Fibroblast of lung (primary cell): Measurements from ENCODE around the gene CADPS. TPM values are rescaled to one million over a fixed set of nuclear protein-coding genes. Genes with fewer than 3 reads are reported as not detected.

Experiments used
- DNase-seq, 2 donors: peaks; one replicate each; pipeline versions ENCODE4 v3.0.0 to v3.0.0-alpha.2; 2010; ENCODE audit warnings: low read depth in 2 of 2
- H2AFZ ChIP-seq: 2 replicates; pipeline ENCODE4 v1.5.1; 2012; ENCODE audit warnings: low read length, control low read depth, inconsistent platforms
- H3K27ac ChIP-seq: 2 replicates; pipeline ENCODE4 v1.5.1; 2011; ENCODE audit warnings: low read length, control low read depth; ENCODE audit not compliant: insufficient read depth
- H3K27me3 ChIP-seq: 2 replicates; pipeline ENCODE4 v1.5.1; 2011; ENCODE audit warnings: mild to moderate bottlenecking, low read length; ENCODE audit not compliant: control insufficient read depth, insufficient read depth
- H3K36me3 ChIP-seq: 2 replicates; pipeline ENCODE4 v1.5.1; 2011; ENCODE audit warnings: low read length; ENCODE audit not compliant: control insufficient read depth, insufficient read depth
- H3K4me1 ChIP-seq: 2 replicates; pipeline ENCODE4 v1.5.1; 2011; ENCODE audit warnings: low read length; ENCODE audit not compliant: control insufficient read depth, insufficient read depth; ENCODE audit errors: extremely low read depth
- H3K4me2 ChIP-seq: 2 replicates; pipeline ENCODE4 v1.5.1; 2011; ENCODE audit warnings: low read length, control low read depth; ENCODE audit not compliant: insufficient read depth; ENCODE audit errors: extremely low read depth
- H3K4me3 ChIP-seq, 4 experiments: fragments of 200-600 bp in 1 of 4; sonication (generic) in 1 of 4; replicated peaks in 1 of 4; 2 replicates each; pipeline ENCODE4 v1.5.1; 2011 to 2016; ENCODE audit warnings: low read length in 4 of 4, low read depth in 3 of 4, mild to moderate bottlenecking in 3 of 4, control low read depth in 2 of 4, inconsistent platforms in 1 of 4, mixed read lengths in 1 of 4; ENCODE audit not compliant: insufficient read depth in 1 of 4; ENCODE audit errors: control extremely low read depth in 1 of 4
- H3K79me2 ChIP-seq: 2 replicates; pipeline ENCODE4 v1.5.1; 2012; ENCODE audit warnings: mild to moderate bottlenecking, low read length, inconsistent platforms; ENCODE audit not compliant: control insufficient read depth, insufficient read depth
- H3K9ac ChIP-seq: 2 replicates; pipeline ENCODE4 v1.5.1; 2011; ENCODE audit warnings: mild to moderate bottlenecking, low read length, control low read depth; ENCODE audit not compliant: insufficient read depth
- H3K9me3 ChIP-seq: 2 replicates; pipeline ENCODE4 v1.5.1; 2012; ENCODE audit warnings: low read depth, low read length; ENCODE audit not compliant: control insufficient read depth, insufficient read depth
- H4K20me1 ChIP-seq: 2 replicates; pipeline ENCODE4 v1.5.1; 2011; ENCODE audit warnings: low read length; ENCODE audit not compliant: control insufficient read depth, insufficient read depth; ENCODE audit errors: extremely low read depth
- CTCF ChIP-seq, 2 donors: IDR thresholded peaks in 1 of 2; conservative IDR thresholded peaks in 1 of 2; 1 replicate in 1 of 2; 2 replicates in 1 of 2; pipeline ENCODE4 v1.5.1; 2011 to 2012; ENCODE audit warnings: low read length in 2 of 2, control low read depth in 1 of 2, inconsistent platforms in 1 of 2, low read depth in 1 of 2, mild to moderate bottlenecking in 1 of 2
- EZH2 ChIP-seq: IDR thresholded peaks from 2 replicates; pipeline ENCODE4 v1.5.1; 2012; ENCODE audit warnings: low read length, control low read depth, mild to moderate bottlenecking; ENCODE audit errors: missing control alignments
- polyA minus RNA-seq: library from RNA; depleted of rRNA, polyadenylated mRNA; stranded (reverse); fragments of >200 nt; gene quantifications from 2 replicates; pipeline ENCODE4 v1.2.3, GENCODE V29; 2011; ENCODE audit warnings: low replicate concordance
- polyA plus RNA-seq, 2 donors: library from polyadenylated mRNA; depleted of rRNA in 1 of 2; stranded (reverse) in 1 of 2; unstranded in 1 of 2; fragments of >200 nt; gene quantifications; 2 replicates each; pipeline ENCODE4 v1.2.1, GENCODE V29; 2011 to 2012; ENCODE audit warnings: missing spikeins in 1 of 2
- total RNA-seq: library from RNA; depleted of rRNA; stranded (reverse); fragments of >200 nt; gene quantifications from 2 replicates; pipeline ENCODE4 v1.2.1, GENCODE V29; 2014

CADPS gene
- total RNA-seq (33.1 and 63.1 TPM in 2 replicates), polyA plus RNA-seq (2.3 and 21.7 TPM in 2 replicates), polyA minus RNA-seq (10.9 and 19.8 TPM in 2 replicates)
- 1.5 and 10.1 TPM in 2 replicates for polyA plus RNA-seq (2012)

DNA sequence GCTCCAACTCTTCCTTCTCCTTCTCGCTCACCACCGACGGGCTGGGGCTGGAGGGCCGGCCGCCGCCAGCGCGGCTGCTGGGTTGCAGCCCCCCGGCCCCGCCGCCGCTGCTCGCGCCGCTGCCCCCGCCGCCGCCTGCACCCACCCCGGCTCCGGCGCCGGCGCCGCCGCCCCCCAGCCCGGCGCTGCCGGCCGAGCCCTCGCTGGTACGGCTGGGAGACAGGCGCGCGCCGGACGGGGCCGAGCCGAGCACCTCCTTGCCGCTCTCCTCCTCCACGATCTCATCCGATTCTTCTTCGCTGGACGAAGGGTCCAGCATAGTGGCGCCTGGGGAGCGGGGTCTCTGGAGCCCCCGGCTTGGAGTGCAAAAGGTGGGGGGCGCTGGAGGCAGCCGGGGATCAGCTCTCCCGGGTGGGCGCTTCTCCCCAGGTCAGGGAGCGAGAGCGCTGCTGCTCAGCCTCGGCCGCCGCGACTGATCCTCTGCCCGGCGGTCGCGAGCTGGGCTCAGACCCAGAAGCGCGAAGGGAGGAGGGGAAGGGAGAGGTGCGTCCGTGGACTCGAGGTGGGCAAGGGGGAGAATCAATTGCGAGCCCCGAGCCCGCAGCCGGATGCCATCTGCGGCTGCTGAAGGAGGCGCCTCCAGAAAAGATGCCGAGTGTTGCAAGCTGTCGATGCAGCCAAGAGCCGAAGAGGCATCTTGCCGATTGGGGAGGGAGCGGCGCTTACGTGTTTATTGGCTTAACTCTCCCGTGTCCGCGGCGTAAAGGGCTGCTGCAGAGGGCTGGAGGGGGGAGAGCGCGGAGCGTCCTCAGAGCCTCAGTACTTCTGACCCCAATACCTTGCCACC, at the start of gene CADPS:
Gene CADPS, minus strand, starts transcription at position 706 of the 847 bp plus-strand sequence. Its CDS starts 387 bp downstream, at position 319.
- Histone ChIP-seq H3K36me3 (no peaks in the 10 kb centered on the region), H2AFZ (no peak within 1 kb of the TSS), H3K79me2 (no peaks in the 10 kb centered on the region), H3K9ac (no peak within 1 kb of the TSS), H3K27ac (no peak within 1 kb of the TSS), H3K4me1 (no peaks in the 10 kb centered on the region), H3K27me3 (peaks cover 5% of the 10 kb centered on the region), H3K4me2 (peak within 1 kb of the TSS; percentile 48), H3K9me3 (no peaks in the 10 kb centered on the region), H3K4me3 (peak within 1 kb of the TSS; percentile 33 to 58 (median 48)), H4K20me1 (no peaks in the 10 kb centered on the region)
- TF ChIP-seq EZH2, result peak; percentile 63
- no peak for TF ChIP-seq CTCF (conservative IDR thresholded peaks at IDR 0.05 in 1 of 2, IDR thresholded peaks at IDR 0.05 in 1 of 2; ENCODE audit: low read depth in 1 of 2, low read length in 2 of 2)
- DNase-seq, result peak; percentile 23 to 69

- Histone ChIP-seq H3K36me3 (no peaks in the 10 kb centered on the region), H3K4me1 (no peaks in the 10 kb centered on the region), H3K27ac (no peak overlapping the region), H3K4me3 (no peak overlapping the region), H3K27me3 (no peaks in the 10 kb centered on the region), H3K9me3 (no peaks in the 10 kb centered on the region), H2AFZ (no peak overlapping the region), H3K9ac (no peak overlapping the region), H4K20me1 (no peaks in the 10 kb centered on the region), H3K4me2 (peak overlapping the region; percentile 35), H3K79me2 (no peaks in the 10 kb centered on the region)
- DNase-seq, result peak; percentile 6 to 44
- TF ChIP-seq CTCF (conservative IDR thresholded peaks at IDR 0.05 in 1 of 2, IDR thresholded peaks at IDR 0.05 in 1 of 2; ENCODE audit: low read depth in 1 of 2, low read length in 2 of 2) (no peak), EZH2 (no peak)
These were observed 47.9 kb upstream of the CADPS start for GRCh38 chr3:62923066-62923465.

- no peak overlapping the region for H3K4me3 ChIP-seq
- DNase-seq, result peak; percentile 15 to 82
- H3K9ac ChIP-seq, result no peak overlapping the region
- no peaks in the 10 kb centered on the region for H3K36me3 ChIP-seq
- no peaks in the 10 kb centered on the region for H3K79me2 ChIP-seq
- H3K4me1 ChIP-seq, result no peaks in the 10 kb centered on the region
- no peaks in the 10 kb centered on the region for H3K27me3 ChIP-seq
- peak overlapping the region; percentile 35 for H3K4me2 ChIP-seq
- TF ChIP-seq EZH2 (no peak), CTCF (conservative IDR thresholded peaks at IDR 0.05 in 1 of 2, IDR thresholded peaks at IDR 0.05 in 1 of 2; ENCODE audit: low read depth in 1 of 2, low read length in 2 of 2) (no peak)
- H4K20me1 ChIP-seq, result no peaks in the 10 kb centered on the region
- no peaks in the 10 kb centered on the region for H3K9me3 ChIP-seq
- H2AFZ ChIP-seq, result no peak overlapping the region
- no peak overlapping the region for H3K27ac ChIP-seq
These were observed 47.1 kb upstream of the CADPS start for GRCh38 chr3:62922326-62922725.
